GM12878 (cell line): ENCODE results near the gene ECHDC1. TPM values are rescaled to one million over a fixed set of nuclear protein-coding genes. Genes with fewer than 3 reads are reported as not detected.

Experiments used
- ATAC-seq: fragments of 200-7000 bp; cut with Tn5 transposase; 3 replicates; pipeline ENCODE4 v1.9.1; 2020; ENCODE audit warnings: mild to moderate bottlenecking, moderate library complexity
- BruUV-seq: library from RNA; stranded (reverse); fragments of 400-500 nt; replicated peaks from 2 replicates; lab custom pipeline; 2021; lab: Mats Ljungman, UMichigan
- CTCF ChIA-PET: fragments of 300-600 bp; sonication (Branson Sonifier 250); formaldehyde crosslinking; extraction: SDS; loops from one replicate; lab custom pipeline; 2021; ENCODE audit warnings: inconsistent platforms; lab: Yijun Ruan, JAX
- POLR2A ChIA-PET: fragments of 350-600 bp; formaldehyde crosslinking; extraction: SDS; loops from one replicate; lab custom pipeline; 2021; ENCODE audit warnings: inconsistent platforms; lab: Charles Lee
- RAD21 ChIA-PET: fragments of 300-600 bp; sonication (Branson Sonifier 250); formaldehyde crosslinking; loops from one replicate; lab custom pipeline; 2023; ENCODE audit warnings: antibody characterized with exemption; ENCODE audit not compliant: unreplicated experiment; lab: Charles Lee
- SMC1A ChIA-PET: fragments of 300-600 bp; sonication (Branson Sonifier 250); formaldehyde crosslinking; loops from one replicate; lab custom pipeline; 2023; ENCODE audit not compliant: unreplicated experiment, uncharacterized antibody; lab: Charles Lee
- DNase-seq: peaks from one replicate; pipeline ENCODE4 v3.0.0-alpha.2; 2011; ENCODE audit warnings: low read depth, low spot score
- FAIRE-seq: peaks from 3 replicates; lab custom pipeline; 2011; peaks lifted over from hg19 to GRCh38; lab: Jason Lieb, UNC
- H2AFZ ChIP-seq: 2 replicates; pipeline ENCODE4 v1.6.0; 2011; ENCODE audit warnings: low read depth, low read length, control low read depth; ENCODE audit not compliant: control insufficient read depth
- H3K27ac ChIP-seq: 2 replicates; pipeline ENCODE4 v1.5.1; 2011; ENCODE audit warnings: control low read depth; ENCODE audit not compliant: control insufficient read depth, insufficient read depth
- H3K27me3 ChIP-seq, 2 experiments: replicated peaks in 1 of 2; 2 replicates each; pipeline versions ENCODE4 v1.6.0 to v1.6.1; 2011; ENCODE audit warnings: low read length in 1 of 2; ENCODE audit not compliant: control insufficient read depth in 2 of 2, insufficient read depth in 2 of 2
- H3K36me3 ChIP-seq, 2 experiments: 2 replicates each; pipeline ENCODE4 v1.5.1; 2011; ENCODE audit warnings: low read length in 1 of 2; ENCODE audit not compliant: control insufficient read depth in 2 of 2, insufficient read depth in 2 of 2
- H3K4me1 ChIP-seq: 2 replicates; pipeline ENCODE4 v1.6.1; 2011; ENCODE audit warnings: mild to moderate bottlenecking, low read length, moderate library complexity, mixed read lengths; ENCODE audit not compliant: control insufficient read depth, insufficient read depth
- H3K4me2 ChIP-seq: 2 replicates; pipeline ENCODE4 v1.6.0; 2011; ENCODE audit warnings: control low read depth; ENCODE audit not compliant: control insufficient read depth, insufficient read depth
- H3K4me3 ChIP-seq: fragments of 200-600 bp; sonication (generic); 2 replicates; pipeline ENCODE4 v1.5.1; 2016
- H3K79me2 ChIP-seq: 2 replicates; pipeline ENCODE4 v1.6.0; 2011; ENCODE audit warnings: low read length; ENCODE audit not compliant: control insufficient read depth, insufficient read depth
- H3K9ac ChIP-seq: 2 replicates; pipeline ENCODE4 v1.8.0; 2011; ENCODE audit warnings: low read length, control low read depth, mixed read lengths; ENCODE audit not compliant: control insufficient read depth, insufficient read depth
- H3K9me3 ChIP-seq: replicated peaks from 3 replicates; pipeline ENCODE4 v1.5.1; 2011; ENCODE audit warnings: mild to moderate bottlenecking, low read length; ENCODE audit not compliant: control insufficient read depth, insufficient read depth
- H4K20me1 ChIP-seq: 2 replicates; pipeline ENCODE4 v1.6.0; 2011; ENCODE audit not compliant: control insufficient read depth, insufficient read depth
- GATAD2B ChIP-seq: fragments of 450-650 bp; conservative IDR thresholded peaks from 2 replicates; pipeline ENCODE4 v1.6.1; 2017; ENCODE audit warnings: low read depth, mild to moderate bottlenecking, moderate library complexity
- SIX5 ChIP-seq: IDR thresholded peaks from 2 replicates; pipeline ENCODE4 v1.6.1; 2011; ENCODE audit warnings: mild to moderate bottlenecking, low read depth, low read length, moderate library complexity; ENCODE audit not compliant: severe bottlenecking
- STAT1 ChIP-seq: fragments of 450-650 bp; conservative IDR thresholded peaks from 2 replicates; pipeline ENCODE4 v1.6.1; 2014; ENCODE audit warnings: antibody characterized with exemption, mild to moderate bottlenecking
- WGBS: methylation state at CpG from one replicate; pipeline ENCODE4 v1.1.6; 2016; ENCODE audit warnings: low lambda C conversion rate; ENCODE audit not compliant: insufficient replicate concordance, insufficient coverage; ENCODE audit errors: missing lambda C conversion rate; 5-methylcytosine and 5-hydroxymethylcytosine counted together
- in situ Hi-C: fragments of 300-500 bp; cut with MboI; formaldehyde crosslinking; loops from 9 replicates; pipeline ENCODE4 v1.14.3; 2018; ENCODE audit warnings: mixed read lengths
- intact Hi-C: fragments of 100-400 bp; cut with micrococcal nuclease; formaldehyde crosslinking; loops from one replicate; pipeline ENCODE4 v1.14.2; 2022; ENCODE audit not compliant: unreplicated experiment
- polyA plus RNA-seq, 11 experiments: library from polyadenylated mRNA; depleted of rRNA in 4 of 11; unstranded in 6 of 11; stranded (reverse) in 5 of 11; fragments of >200 nt; fragmentation: Nextera tagmentation in 4 of 11; fragmentation: Illumina TruSeq in 1 of 11; extraction: Ambion mirVana in 4 of 11; extraction: Trizol in 1 of 11; gene quantifications; 1 replicate in 1 of 11; 2 replicates in 10 of 11; pipeline versions ENCODE4 v1.2.1 to v1.2.3, GENCODE V29; 2011 to 2016; ENCODE audit warnings: inconsistent platforms in 2 of 11, missing spikeins in 2 of 11, low read depth in 1 of 11
- total RNA-seq, 4 experiments: library from RNA; depleted of rRNA in 3 of 4; stranded (reverse); fragments of >200 nt in 3 of 4; fragmentation: Illumina TruSeq in 1 of 4; extraction: Trizol in 1 of 4; gene quantifications; 2 replicates each; pipeline versions ENCODE4 v1.2.1 to v1.2.3, GENCODE V29; 2013 to 2021
- TF ChIP-seq, protein P1 (sequence below), 3 experiments: IDR thresholded peaks in 2 of 3; conservative IDR thresholded peaks in 1 of 3; 2 replicates each; pipeline ENCODE4 v1.5.1; 2011; ENCODE audit warnings: low read depth in 3 of 3, low read length in 3 of 3, mild to moderate bottlenecking in 3 of 3, control low read depth in 2 of 3, moderate library complexity in 2 of 3, inconsistent platforms in 1 of 3, mixed read lengths in 1 of 3; ENCODE audit not compliant: control insufficient read depth in 2 of 3, insufficient read depth in 1 of 3; ENCODE audit errors: extremely low read depth in 1 of 3

Gene ECHDC1
- total and polyA plus RNA-seq, 10 of the 15 experiments (the other 5 are each of a cell fraction or from before 2014, with no cell fraction given): 46.2 to 111 (median 70.7) TPM

- no peak for ATAC-seq
- RAD21 ChIA-PET: interaction anchor here (0.8 to 3.5 kb wide), 9 partner anchors 10 to 239 kb away, joined by 3 to 17 read pairs (median 4); no protein-coding TSS in a partner anchor
- H3K9me3 ChIP-seq: no peaks in the 10 kb centered on the region
- no TSS peak for BruUV-seq
- H3K4me3 ChIP-seq: no peak overlapping the region
- H3K27ac ChIP-seq: no peak overlapping the region
- no peak overlapping the region for H3K9ac ChIP-seq
- POLR2A ChIA-PET: interaction anchor here (1.5 kb wide), 1 partner anchor 120 kb away, joined by 4 read pairs; no protein-coding TSS in a partner anchor
- peaks cover 0 to 8% of the 10 kb centered on the region in 2 experiments; a peak in 1 of 4 replicates for H3K36me3 ChIP-seq
- CTCF ChIA-PET: interaction anchor here (0.5 to 6.3 kb wide), 19 partner anchors 8 to 1307 kb away, joined by 3 to 55 read pairs (median 4); partner anchors contain the start of gene RNF146
- no peak for FAIRE-seq
- H4K20me1 ChIP-seq: no peaks in the 10 kb centered on the region
- H3K27me3 ChIP-seq: no peaks in the 10 kb centered on the region
- no peak for DNase-seq
- peaks cover 5% of the 10 kb centered on the region for H3K4me1 ChIP-seq
- in situ Hi-C loops (loop anchor here (10.0 kb wide), 1 partner anchor 234 kb away; no protein-coding TSS in a partner anchor), intact Hi-C loops (no loop called here)
- WGBS: 90% methylated on average over 6 of the region's 6 CpGs
- H3K4me2 ChIP-seq: no peak overlapping the region
- no peaks in the 10 kb centered on the region; the same call in 1 of the 2 replicates for H3K79me2 ChIP-seq
- H2AFZ ChIP-seq: no peak overlapping the region
- SMC1A ChIA-PET: interaction anchor here (0.7 to 4.1 kb wide), 11 partner anchors 10 to 238 kb away, joined by 3 to 37 read pairs (median 4); partner anchors contain the start of gene RNF146
- TF ChIP-seq SIX5 (no peak), GATAD2B (no peak), STAT1 (no peak)
- TF ChIP-seq, protein P1, sequence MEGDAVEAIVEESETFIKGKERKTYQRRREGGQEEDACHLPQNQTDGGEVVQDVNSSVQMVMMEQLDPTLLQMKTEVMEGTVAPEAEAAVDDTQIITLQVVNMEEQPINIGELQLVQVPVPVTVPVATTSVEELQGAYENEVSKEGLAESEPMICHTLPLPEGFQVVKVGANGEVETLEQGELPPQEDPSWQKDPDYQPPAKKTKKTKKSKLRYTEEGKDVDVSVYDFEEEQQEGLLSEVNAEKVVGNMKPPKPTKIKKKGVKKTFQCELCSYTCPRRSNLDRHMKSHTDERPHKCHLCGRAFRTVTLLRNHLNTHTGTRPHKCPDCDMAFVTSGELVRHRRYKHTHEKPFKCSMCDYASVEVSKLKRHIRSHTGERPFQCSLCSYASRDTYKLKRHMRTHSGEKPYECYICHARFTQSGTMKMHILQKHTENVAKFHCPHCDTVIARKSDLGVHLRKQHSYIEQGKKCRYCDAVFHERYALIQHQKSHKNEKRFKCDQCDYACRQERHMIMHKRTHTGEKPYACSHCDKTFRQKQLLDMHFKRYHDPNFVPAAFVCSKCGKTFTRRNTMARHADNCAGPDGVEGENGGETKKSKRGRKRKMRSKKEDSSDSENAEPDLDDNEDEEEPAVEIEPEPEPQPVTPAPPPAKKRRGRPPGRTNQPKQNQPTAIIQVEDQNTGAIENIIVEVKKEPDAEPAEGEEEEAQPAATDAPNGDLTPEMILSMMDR (IDR thresholded peaks at IDR 0.05 in 2 of 3, conservative IDR thresholded peaks at IDR 0.05 in 1 of 3; ENCODE audit: control insufficient read depth in 2 of 3, extremely low read depth in 1 of 3, insufficient read depth in 1 of 3, low read depth in 3 of 3, low read length in 3 of 3): no peak
These were observed 42.2 kb downstream of the ECHDC1 start for GRCh38 chr6:127301199-127301700.
